ENCODE results near the gene XPO1. TPM values are rescaled to one million over a fixed set of nuclear protein-coding genes. Genes with fewer than 3 reads are reported as not detected.

The XPO1 gene, protein sequence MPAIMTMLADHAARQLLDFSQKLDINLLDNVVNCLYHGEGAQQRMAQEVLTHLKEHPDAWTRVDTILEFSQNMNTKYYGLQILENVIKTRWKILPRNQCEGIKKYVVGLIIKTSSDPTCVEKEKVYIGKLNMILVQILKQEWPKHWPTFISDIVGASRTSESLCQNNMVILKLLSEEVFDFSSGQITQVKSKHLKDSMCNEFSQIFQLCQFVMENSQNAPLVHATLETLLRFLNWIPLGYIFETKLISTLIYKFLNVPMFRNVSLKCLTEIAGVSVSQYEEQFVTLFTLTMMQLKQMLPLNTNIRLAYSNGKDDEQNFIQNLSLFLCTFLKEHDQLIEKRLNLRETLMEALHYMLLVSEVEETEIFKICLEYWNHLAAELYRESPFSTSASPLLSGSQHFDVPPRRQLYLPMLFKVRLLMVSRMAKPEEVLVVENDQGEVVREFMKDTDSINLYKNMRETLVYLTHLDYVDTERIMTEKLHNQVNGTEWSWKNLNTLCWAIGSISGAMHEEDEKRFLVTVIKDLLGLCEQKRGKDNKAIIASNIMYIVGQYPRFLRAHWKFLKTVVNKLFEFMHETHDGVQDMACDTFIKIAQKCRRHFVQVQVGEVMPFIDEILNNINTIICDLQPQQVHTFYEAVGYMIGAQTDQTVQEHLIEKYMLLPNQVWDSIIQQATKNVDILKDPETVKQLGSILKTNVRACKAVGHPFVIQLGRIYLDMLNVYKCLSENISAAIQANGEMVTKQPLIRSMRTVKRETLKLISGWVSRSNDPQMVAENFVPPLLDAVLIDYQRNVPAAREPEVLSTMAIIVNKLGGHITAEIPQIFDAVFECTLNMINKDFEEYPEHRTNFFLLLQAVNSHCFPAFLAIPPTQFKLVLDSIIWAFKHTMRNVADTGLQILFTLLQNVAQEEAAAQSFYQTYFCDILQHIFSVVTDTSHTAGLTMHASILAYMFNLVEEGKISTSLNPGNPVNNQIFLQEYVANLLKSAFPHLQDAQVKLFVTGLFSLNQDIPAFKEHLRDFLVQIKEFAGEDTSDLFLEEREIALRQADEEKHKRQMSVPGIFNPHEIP (N-terminal part only)
- 107 to 149 TPM (median 136 TPM) in 5 replicates for total RNA-seq (2022; extraction: Qiagen RNA extraction; ENCODE audit: low read depth)

GRCh38 chr2:61538200-61538919 lies at the start of gene XPO1:
Gene XPO1, minus strand, starts transcription at chr2:61538356. Its CDS starts 4,459 bp downstream, at chr2:61533897.

GRCh38 chr2:61470965-61471904 lies 66.9 kb downstream of the XPO1 start, which contains the start of gene USP34:
Gene USP34, minus strand, starts transcription at chr2:61471087. Its CDS starts 395 bp downstream, at chr2:61470692.

Other genes starting within 250 kb of the XPO1 start
- 52.0 to 57.9 TPM (median 54.5 TPM) in 5 replicates for gene USP34, start 67.3 kb downstream of the XPO1 start, total RNA-seq (2022; extraction: Qiagen RNA extraction; ENCODE audit: low read depth)